Measurements from ENCODE around the gene ASIP. TPM values are rescaled to one million over a fixed set of nuclear protein-coding genes. Genes with fewer than 3 reads are reported as not detected.

The ASIP gene
- total RNA-seq, 1 experiment from 2014 or later: not detected

GRCh38 chr20:34237942-34238341, 3.3 kb upstream of the ASIP start:
- no peak for TF ChIP-seq CTCF (conservative IDR thresholded peaks at IDR 0.05)
- H3K56ac ChIP-seq (ENCODE audit: insufficient read length, low read depth, low read length): no peak overlapping the region
- no peak overlapping the region for H2BK15ac ChIP-seq (ENCODE audit: low read depth, low read length)
- H4K20me1 ChIP-seq (ENCODE audit: control insufficient read depth, insufficient read depth, insufficient read length): no peaks in the 10 kb centered on the region
- H3K18ac ChIP-seq (ENCODE audit: insufficient read length, low read depth, low read length): no peak overlapping the region
- H3K4me2 ChIP-seq (ENCODE audit: insufficient read depth, insufficient read length, low read length): no peak overlapping the region
- no peak overlapping the region for H3K14ac ChIP-seq (ENCODE audit: insufficient read depth, low read length)
- WGBS (ENCODE audit: extremely low coverage, insufficient read length, low lambda C conversion rate): no CpG with 5 or more reads among the region's 2 CpGs
- no peaks in the 10 kb centered on the region for H3K9me3 ChIP-seq (ENCODE audit: control insufficient read depth, low read depth, low read length)
- H2BK5ac ChIP-seq (ENCODE audit: insufficient read length, low read length): no peak overlapping the region
- no peaks in the 10 kb centered on the region for H3K27me3 ChIP-seq (ENCODE audit: insufficient read depth, low read length)
- H3K9me3 Mint-ChIP-seq: peaks cover 11 to 19% of the 10 kb centered on the region in 2 experiments; a peak in 4 of 5 replicates
- no peak overlapping the region for H2AFZ ChIP-seq (ENCODE audit: low read length)
- no peak overlapping the region for H3T11ph ChIP-seq (ENCODE audit: low read length)
- H4K91ac ChIP-seq (ENCODE audit: insufficient read length, low read depth, low read length): no peak overlapping the region
- H3K4me1 Mint-ChIP-seq: peaks cover 4 to 5% of the 10 kb centered on the region in 2 experiments; a peak in 3 of 4 replicates
- H2AK5ac ChIP-seq (ENCODE audit: insufficient read length, low read length): no peak overlapping the region
- H3K23me2 ChIP-seq (ENCODE audit: insufficient read length, low read depth, low read length, poor library complexity, severe bottlenecking): no peaks in the 10 kb centered on the region
- peaks cover 16% of the 10 kb centered on the region for H3K27me3 Mint-ChIP-seq (ENCODE audit: low read depth)
- H3K4me1 ChIP-seq (ENCODE audit: insufficient read depth, low read length): no peaks in the 10 kb centered on the region
- no peak overlapping the region for H2BK20ac ChIP-seq (ENCODE audit: low read depth, low read length, poor library complexity, severe bottlenecking)
- no peaks in the 10 kb centered on the region for H3K79me1 ChIP-seq (ENCODE audit: insufficient read depth, low read depth, low read length, poor library complexity, severe bottlenecking)
- H3K9ac ChIP-seq (ENCODE audit: extremely low read depth, insufficient read length, low read length): no peak overlapping the region
- H3K79me2 ChIP-seq (ENCODE audit: insufficient read depth, low read length): no peaks in the 10 kb centered on the region
- H3K4ac ChIP-seq (ENCODE audit: low read depth, low read length): no peak overlapping the region
- no peaks in the 10 kb centered on the region; a peak in 2 of 7 replicates for H3K36me3 Mint-ChIP-seq (ENCODE audit: insufficient read depth in 1 of 3, low read depth in 3 of 3)
- no peak overlapping the region for H4K5ac ChIP-seq (ENCODE audit: insufficient read length, low read depth, low read length)
- H3K27ac ChIP-seq (ENCODE audit: insufficient read length, low read depth, low read length): no peak overlapping the region
- H3K27ac Mint-ChIP-seq: no peak overlapping the region
- no peak overlapping the region for H2BK120ac ChIP-seq (ENCODE audit: low read depth, low read length, poor library complexity, severe bottlenecking)
- H3K4me3 Mint-ChIP-seq: no peak overlapping the region
- no peak overlapping the region for H2BK12ac ChIP-seq (ENCODE audit: insufficient read length, low read depth, low read length)
- H4K8ac ChIP-seq (replicated peaks; ENCODE audit: insufficient read length, low read depth, low read length): no peak overlapping the region
- H3K23ac ChIP-seq (ENCODE audit: insufficient read length, low read depth, low read length): no peak overlapping the region
- DNase-seq: no peak

Data from H9 (cell line).